ENCODE measurements around the gene STK38L.

GRCh38 chr12:27359578-27360340, 115.7 kb downstream of the STK38L start:
- TF ChIP-seq CTCF (conservative IDR thresholded peaks at IDR 0.05; ENCODE audit: low read depth, low read length): no peak
- no peak for TF ChIP-seq SMC3 (IDR thresholded peaks at IDR 0.05; ENCODE audit: low read depth, low read length)
- TF ChIP-seq MXI1 (IDR thresholded peaks at IDR 0.05; ENCODE audit: borderline replicate concordance, low read depth, low read length): no peak
- TF ChIP-seq CHD1 (IDR thresholded peaks at IDR 0.05; ENCODE audit: low read depth, low read length): no peak
- no peak for TF ChIP-seq CEBPB (IDR thresholded peaks at IDR 0.05; ENCODE audit: low read depth, low read length)
- no peak for TF ChIP-seq POLR2A (IDR thresholded peaks at IDR 0.05; ENCODE audit: low read depth, low read length)
- no peak for TF ChIP-seq RAD21 (IDR thresholded peaks at IDR 0.05; ENCODE audit: low read length)
- TF ChIP-seq USF2 (IDR thresholded peaks at IDR 0.05; ENCODE audit: low read depth, low read length): no peak
- TF ChIP-seq NFE2L2 (IDR thresholded peaks at IDR 0.05; ENCODE audit: low read depth, low read length): no peak
- no peak for TF ChIP-seq RFX5 (IDR thresholded peaks at IDR 0.05; ENCODE audit: low read depth, low read length)

Measured in IMR-90 (cell line).